ENCODE results near the gene C1QL4.
"Not testable (repeated sequence)": the region's sequence is repeated elsewhere in the genome, so short reads cannot be mapped to it uniquely, and the experiment has no call there.

C1QL4 gene

DNA sequence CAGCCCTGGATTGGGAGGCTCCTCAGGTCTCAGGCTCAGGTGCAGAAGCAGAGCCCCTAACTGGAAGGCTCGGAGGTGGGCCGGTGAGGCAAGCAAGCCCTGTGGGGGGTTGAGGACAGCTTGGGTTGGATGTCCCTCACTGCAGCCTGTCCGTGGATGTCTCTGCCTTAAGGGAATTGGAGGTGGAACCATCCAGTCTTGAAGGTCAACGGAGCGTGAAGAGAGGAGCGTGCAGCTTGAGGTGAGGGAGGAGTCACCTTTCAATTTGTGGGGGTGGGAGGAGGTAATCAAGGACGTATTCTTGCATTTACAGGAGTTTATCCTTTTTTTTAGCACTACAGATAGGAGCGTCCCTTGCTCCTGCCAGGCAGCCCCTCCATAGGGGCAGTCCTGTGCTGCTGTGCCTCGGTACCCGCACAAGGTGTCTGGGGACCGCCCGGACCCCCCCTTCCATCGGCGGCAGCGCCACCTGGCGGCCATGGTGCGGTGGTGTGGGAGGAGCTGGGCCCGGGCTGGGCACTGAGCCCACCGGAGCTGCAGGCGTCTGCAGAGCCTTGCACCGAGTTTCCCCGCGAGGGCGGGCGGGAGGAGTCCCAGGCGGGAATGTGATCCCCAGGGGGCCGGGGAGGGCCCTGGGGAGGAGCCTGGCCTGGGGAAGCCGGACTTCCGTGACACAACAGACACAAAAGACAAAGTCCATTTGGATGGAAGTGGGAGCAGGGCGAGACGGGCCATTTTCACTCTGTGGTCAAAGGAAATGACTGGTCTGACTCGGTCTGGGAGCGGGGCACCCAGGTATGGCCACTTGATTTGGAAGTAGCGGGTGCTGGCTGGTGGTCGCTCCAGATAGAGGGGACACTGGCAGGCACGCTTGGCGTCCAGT is 10.6 kb upstream of the C1QL4 start:
- DNase-seq: peak; percentile 80

- peak; percentile 9 for DNase-seq
These were observed 9.8 kb upstream of the C1QL4 start, which contains the start of gene DNAJC22 for GRCh38 chr12:49346659-49347310. TSS of gene DNAJC22 (plus strand) at chr12:49346888. CDS start at chr12:49348873, 1,985 bp downstream.

DNA sequence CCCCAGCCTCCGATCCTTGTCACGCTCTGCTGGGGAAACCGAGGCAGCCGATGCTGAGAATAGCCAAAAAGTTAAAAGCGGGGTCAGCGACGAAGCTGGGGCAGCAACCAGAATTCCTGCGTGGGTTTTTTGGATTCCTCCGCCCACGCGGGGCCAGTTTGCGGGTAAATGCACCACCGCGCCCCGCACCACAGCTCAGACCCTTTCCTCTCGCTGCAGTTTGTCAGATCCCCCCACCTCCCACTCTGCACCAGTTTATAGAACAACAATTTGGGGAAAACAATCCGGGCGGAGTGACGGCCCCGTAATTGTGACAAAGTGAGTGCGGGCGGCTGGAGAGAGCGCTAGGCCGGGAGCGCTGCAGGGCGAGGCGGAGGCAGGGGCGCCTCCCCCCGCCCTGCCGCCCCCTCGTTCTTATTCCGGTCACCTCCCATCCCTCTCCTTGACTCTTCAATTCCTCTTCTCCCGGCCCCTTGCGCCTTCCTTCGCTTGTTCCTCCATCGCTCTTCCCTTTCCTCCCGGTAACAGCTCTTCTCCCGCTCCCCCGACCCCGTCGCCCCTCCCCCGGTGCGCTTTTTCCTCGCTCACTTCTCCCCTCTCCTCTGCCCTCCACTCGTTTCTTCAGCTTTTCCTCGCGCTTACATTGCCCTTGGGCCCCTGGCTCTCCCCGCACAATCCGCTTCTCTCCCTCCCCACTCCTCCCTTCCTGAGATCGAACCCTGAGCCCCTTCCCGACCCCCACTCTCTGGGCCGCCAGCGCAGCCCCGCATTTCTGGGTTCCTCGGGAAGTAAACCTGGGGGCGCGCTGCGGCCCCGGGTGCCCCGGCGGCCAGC is 9.1 kb upstream of the C1QL4 start:
- no peak for DNase-seq

DNA sequence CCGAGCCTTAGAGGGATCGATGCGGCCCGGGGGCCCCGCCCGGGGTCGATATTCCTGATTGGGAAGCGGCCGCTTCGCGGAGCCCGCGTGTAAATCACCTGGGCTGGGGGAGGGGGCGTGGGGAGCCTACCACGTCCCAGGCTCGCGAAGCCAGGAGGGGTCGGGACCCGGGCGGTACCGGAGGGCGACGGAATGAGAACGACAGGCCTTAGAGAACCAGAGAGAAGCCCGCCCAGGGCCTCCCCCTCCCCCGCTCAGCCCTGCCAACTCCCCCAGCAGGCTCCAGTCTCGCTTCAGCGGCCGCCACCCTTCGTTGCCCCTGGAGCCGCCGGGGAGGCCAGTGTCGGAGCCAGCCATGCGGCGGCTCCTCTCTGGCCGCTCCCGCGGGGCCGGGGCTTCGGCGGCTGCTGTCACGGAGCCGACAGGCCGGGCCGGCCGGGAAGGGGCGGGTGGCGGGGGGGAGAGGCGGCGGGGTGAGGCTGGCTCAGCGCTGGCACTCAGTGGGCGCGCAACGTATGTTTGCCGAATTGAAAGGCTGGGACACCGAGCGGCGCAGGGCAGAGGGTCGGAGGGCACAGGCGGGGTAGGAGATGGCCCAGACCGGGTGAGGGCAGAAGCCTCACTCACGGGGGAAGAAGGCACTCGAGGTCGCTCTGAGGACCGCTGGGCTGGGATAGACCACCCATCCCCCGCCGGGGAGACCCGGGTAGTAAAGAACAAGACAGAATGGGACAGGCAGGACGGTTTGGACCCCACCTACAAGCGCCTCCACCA is 8.2 kb upstream of the C1QL4 start:
- peak; percentile 42 for DNase-seq

GRCh38 chr12:49344486-49345050 is 7.6 kb upstream of the C1QL4 start:
- no peak for DNase-seq

GRCh38 chr12:49342914-49343731 is 6.1 kb upstream of the C1QL4 start:
- DNase-seq: peak; percentile 69

DNA sequence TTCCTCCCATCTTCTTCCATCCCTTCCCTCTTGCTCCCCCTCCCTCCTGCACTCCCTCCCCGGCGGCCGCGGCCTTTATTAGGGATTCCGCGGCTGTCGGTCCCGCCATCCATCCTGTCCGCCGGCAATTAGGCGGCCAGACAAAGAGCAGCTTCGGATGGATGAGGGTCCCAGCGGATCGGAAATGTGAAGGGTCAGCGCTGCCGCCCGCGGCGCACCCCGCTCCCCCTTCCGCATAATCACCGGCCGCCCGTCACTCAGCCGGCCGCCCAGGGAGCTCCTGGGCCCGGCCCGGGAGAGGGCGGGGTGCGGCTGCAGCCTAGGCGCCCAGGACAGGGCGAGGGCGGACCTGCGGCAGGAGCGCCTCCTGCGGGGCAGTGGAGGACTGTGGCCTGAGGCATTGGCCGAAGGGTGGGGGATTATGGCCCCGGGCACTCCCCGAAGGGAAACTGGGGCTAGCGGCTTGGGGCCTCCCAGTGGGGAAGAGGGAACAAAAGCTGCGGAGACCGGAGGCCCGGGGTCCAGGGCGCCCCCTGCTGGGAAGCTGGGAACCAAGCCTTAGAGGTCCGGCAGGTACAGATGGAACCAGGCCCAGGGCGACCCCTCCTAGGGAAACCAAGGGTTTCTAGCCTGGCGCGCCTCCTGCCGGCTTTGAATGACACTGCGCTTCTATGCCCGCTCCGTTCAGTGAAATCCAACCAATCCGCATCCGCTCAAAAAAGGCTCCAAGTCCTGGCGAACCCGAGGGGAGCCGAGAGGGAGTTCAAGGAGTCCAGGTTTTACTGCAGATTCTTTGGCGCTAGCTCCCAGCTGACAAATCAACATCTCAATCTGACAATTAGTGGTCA is 5.3 kb upstream of the C1QL4 start:
- peak; percentile 79 for DNase-seq

DNA sequence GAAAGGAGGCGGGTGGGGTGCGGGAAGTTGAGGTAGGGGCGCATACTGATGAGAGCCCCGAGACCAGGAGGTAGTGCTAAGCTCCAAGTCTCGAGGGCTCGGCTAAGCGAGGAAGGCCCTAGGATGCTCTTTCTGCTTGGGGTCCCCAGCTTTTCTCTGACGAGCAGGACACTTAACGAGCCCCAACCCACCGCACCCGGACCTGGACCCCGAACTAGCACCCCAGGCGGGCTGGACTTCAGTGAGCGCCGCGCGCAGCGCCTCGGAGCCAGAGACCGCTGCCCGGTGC is 4.7 kb upstream of the C1QL4 start:
- no peak for DNase-seq

- no peak for DNase-seq
These were observed 4.2 kb upstream of the C1QL4 start for GRCh38 chr12:49340971-49341776.

DNA sequence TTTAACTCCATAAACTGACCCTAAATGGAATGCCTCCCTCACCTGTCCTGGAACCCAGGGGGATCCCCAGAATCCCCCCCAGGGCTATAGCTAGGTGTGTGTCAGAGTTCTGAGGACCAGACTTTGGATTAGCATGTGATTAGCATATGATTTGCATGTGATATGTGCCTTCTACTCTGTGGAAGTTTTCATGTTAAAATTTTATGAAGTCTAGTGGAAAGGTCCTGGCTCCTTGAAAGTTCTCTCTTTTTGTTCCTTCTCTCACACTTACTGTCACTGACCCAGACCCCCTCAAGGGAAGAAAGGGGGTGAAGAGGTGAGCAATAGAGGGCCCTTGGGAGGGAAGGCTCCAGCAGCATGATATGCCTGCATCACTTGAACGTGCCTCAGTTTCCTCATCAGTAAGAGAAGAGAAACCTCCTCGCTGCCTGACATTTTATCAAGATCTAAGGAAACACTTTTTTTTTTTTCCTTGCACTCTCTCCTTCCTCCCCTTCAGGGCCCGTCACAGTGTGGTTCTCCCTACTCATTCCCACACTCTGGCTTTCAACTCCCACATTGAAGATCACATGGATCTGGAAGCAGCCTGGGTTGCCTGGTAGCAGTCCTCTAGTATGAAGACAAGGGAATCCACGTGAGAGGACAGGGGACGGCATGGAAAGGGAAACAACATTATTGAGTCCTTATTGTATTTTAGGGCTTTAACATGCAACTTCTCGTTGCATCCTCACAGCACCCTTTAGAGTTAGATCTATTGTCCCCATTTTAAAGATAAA is 3.3 kb upstream of the C1QL4 start:
- no peak for DNase-seq

- no peak for DNase-seq
These were observed 2.5 kb upstream of the C1QL4 start for GRCh38 chr12:49339464-49339861.

- no peak for DNase-seq
These were observed 2.0 kb upstream of the C1QL4 start for GRCh38 chr12:49338830-49339463.

GRCh38 chr12:49335955-49336644 is 888 bp downstream of the C1QL4 start:
- DNase-seq: no peak

DNA sequence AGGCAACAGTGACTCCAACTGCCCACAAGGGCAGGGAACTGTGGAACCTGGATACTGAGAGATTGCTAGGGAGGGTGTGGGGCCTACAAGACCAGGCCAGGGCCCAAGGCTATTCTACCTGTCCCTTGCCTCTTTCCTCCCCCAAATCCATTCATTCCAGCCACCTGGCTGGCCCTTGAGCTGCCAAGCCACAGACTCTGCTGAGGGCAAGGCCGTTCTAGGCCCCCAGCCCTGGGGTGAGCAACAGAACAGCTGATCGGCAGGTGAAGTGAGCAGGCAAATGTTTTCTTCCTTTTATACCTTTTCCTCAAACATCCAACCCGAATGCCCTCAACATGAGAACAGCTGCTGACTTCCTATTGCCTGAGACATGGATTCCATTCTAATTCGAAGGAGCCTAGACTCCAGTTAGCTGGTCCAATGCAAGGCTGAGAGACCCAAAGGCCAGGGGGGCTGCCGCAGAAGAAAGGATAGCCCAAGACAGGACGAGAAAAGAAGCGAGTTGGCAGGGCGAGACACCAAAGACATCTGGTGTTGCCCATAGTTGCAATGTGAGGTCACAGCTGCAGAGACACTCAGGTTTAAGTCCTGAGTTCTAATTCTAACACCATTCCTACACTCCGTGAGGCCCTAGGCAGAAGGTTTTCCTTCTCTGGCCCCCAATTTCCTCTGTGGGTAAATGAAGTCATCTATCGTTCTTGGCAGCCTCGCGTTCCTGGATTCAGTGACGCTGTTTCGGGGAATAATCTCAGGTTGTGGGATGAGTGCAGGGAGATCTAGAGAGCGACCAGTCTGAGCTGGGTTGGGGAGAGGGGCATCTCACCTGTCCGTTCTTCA is 1.7 kb downstream of the C1QL4 start:
- DNase-seq: no peak

- no peak for DNase-seq
These were observed 2.3 kb downstream of the C1QL4 start for GRCh38 chr12:49334681-49335080.

GRCh38 chr12:49334226-49334625 is 2.8 kb downstream of the C1QL4 start:
- DNase-seq: no peak

- not testable (repeated sequence) for DNase-seq
These were observed 3.2 kb downstream of the C1QL4 start for GRCh38 chr12:49333778-49334177.
